Activated naive CD4-positive, alpha-beta T cell treated with anti-CD3 and anti-CD28 coated beads, Interleukin-2, amount 10 ng/mL, durations not matched to agents 7 days and 5 days (primary cell): ENCODE data around the gene TWNK.

Experiments used
- CTCF ChIA-PET: fragments of 350-600 bp; sonication (Branson Sonifier 250); formaldehyde crosslinking; loops from one replicate; lab custom pipeline; 2021; ENCODE audit warnings: antibody characterized with exemption; lab: Charles Lee
- DNase-seq: peaks from one replicate; pipeline ENCODE4 v3.0.0-alpha.2; 2020
- H3K27ac Mint-ChIP-seq: one replicate; pipeline ENCODE4 v1.8.0; 2021; ENCODE audit warnings: mild to moderate bottlenecking, moderate library complexity, mixed read lengths
- H3K27me3 Mint-ChIP-seq: one replicate; pipeline ENCODE4 v1.8.0; 2021; ENCODE audit warnings: mild to moderate bottlenecking, mixed read lengths
- H3K36me3 Mint-ChIP-seq: one replicate; pipeline ENCODE4 v1.8.0; 2021; ENCODE audit warnings: mixed read lengths
- H3K4me1 Mint-ChIP-seq: one replicate; pipeline ENCODE4 v1.8.0; 2021; ENCODE audit warnings: mixed read lengths
- H3K4me3 Mint-ChIP-seq: one replicate; pipeline ENCODE4 v1.8.0; 2021; ENCODE audit warnings: mild to moderate bottlenecking, moderate library complexity, mixed read lengths
- H3K9me3 Mint-ChIP-seq: one replicate; pipeline ENCODE4 v1.8.0; 2021; ENCODE audit warnings: mixed read lengths

TWNK gene

DNA sequence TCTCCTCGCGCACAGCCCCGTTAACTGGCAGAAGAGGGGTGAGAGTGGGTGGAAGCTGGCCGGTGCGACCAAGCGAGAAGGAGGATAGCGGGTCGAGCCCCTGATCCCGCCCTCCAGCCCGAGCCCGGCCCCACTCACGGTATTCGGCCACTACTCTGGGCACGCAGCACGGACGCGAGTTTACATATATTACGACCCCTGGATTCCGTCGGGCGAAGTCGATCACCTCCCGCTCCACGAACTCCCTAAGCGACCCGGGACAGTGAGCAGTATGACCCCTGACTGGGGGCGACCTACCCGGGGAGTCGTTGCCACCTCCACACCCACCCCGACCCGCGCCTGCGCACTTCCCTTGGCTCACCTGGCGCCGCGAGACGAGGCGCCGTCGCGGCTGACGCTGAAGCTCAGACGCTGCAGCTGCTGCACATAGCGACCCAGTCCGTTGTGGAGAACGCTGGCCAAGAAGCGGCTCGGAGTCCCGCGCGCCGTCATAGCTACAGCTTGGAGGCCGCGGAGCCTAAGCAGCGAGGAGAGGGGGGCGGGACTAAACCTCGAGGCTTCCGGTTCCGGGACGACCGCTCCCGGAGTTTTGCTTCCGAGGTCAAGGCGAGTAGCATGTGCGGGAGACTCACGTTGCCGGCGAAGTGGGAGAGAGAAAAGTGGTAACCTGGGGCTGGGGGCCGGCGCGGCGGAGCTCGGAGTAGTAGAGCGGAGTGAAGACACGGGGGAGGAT, at the start of gene TWNK, which contains the start of gene MRPL43:
Gene TWNK (plus strand): TSS at position 592 of the 733 bp plus-strand sequence. CDS start 668 bp downstream, outside the sequence.
Gene MRPL43 (minus strand): TSS at position 546 of the 733 bp plus-strand sequence. CDS start 54 bp downstream, at position 492.
- Mint-ChIP-seq H3K4me3 (peak within 1 kb of the TSS; percentile 88), H3K4me1 (peaks cover 39% of the 10 kb centered on the region), H3K9me3 (no peaks in the 10 kb centered on the region), H3K36me3 (peaks cover 24% of the 10 kb centered on the region), H3K27me3 (no peaks in the 10 kb centered on the region), H3K27ac (peak within 1 kb of the TSS; percentile 89)
- peak; percentile 92 for DNase-seq
- CTCF ChIA-PET, result interaction anchor here (0.8 to 5.2 kb wide), 5 partner anchors 10 to 32 kb away, joined by 3 to 26 read pairs (median 3); no protein-coding TSS in a partner anchor

DNA sequence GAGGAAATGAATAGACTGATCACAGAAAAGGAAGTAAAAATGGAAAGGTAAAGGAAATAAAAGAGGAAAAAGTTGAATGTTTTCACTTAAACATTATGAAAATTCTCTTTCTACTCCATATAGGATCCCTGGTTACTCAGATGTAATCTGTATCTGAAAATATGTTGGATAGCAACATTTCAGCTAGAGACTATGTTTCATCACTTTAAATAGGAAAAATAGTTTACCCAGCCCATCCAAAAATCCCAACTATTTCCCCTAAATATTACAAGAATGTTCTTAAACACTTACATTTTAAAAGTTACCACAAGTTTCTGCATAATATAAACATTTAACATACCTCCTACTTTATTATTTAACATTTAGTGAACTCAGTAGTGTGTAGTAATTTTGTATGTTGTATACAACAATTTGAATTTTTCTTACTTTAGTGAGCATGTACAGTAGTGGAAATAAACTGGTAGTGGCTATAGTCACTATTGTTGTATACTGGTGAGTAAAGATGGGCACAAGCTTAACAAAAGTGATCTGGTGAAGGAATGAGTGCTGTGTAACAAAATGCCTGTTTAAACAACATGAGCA, 47.5 kb upstream of the TWNK start:
- Mint-ChIP-seq H3K4me1 (peaks cover 21% of the 10 kb centered on the region), H3K27me3 (no peaks in the 10 kb centered on the region), H3K27ac (no peak overlapping the region), H3K4me3 (no peak overlapping the region), H3K9me3 (no peaks in the 10 kb centered on the region), H3K36me3 (peaks cover 37% of the 10 kb centered on the region)
- CTCF ChIA-PET, result no interaction called here
- DNase-seq, result no peak

DNA sequence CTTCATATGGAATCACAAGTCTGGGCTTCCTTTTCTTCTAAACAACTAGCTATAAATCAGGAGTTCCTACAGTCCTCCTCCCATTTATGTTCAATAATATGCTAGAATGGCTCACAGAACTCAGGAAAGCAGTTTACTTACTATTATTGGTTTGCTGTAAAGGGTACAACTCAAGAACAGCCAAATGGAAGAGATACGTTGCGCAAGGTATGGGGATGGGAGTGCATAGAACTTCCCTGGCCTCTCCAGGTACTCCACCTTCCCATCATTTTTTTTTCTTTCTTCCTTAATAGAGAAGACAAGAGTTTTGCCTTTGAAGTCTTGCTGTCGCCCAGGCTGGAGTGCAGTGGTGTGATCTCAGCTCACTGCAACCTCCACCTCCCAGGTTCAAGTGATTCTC, 45.1 kb upstream of the TWNK start:
- H3K27me3 Mint-ChIP-seq, result no peaks in the 10 kb centered on the region
- H3K9me3 Mint-ChIP-seq, result no peaks in the 10 kb centered on the region
- DNase-seq, result no peak
- H3K36me3 Mint-ChIP-seq, result peaks cover 50% of the 10 kb centered on the region
- no peak overlapping the region for H3K27ac Mint-ChIP-seq
- no peak overlapping the region for H3K4me3 Mint-ChIP-seq
- peaks cover 23% of the 10 kb centered on the region for H3K4me1 Mint-ChIP-seq
- CTCF ChIA-PET, result interaction anchor here (1.8 kb wide), 1 partner anchor 8 kb away, joined by 6 read pairs; no protein-coding TSS in a partner anchor

DNA sequence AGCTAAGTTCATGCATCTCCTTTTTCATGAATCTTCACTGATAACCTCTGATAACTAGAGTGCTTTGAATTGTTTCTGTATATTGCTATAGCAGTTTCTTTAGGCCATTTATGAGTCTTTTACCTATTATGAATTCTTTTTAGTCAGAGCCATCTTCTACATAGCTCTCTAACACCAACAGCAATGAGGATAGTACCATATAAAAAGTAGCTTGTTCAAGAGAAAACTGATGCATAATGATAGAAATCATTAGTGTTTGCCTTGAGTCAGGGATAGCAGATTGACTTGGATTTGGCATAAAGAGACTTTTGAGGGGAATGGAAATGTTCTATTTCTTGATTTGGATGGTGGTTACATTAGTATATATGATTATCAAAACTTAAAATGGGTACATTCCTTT, 43.8 kb upstream of the TWNK start:
- H3K27me3 Mint-ChIP-seq, result no peaks in the 10 kb centered on the region
- no peaks in the 10 kb centered on the region for H3K9me3 Mint-ChIP-seq
- H3K36me3 Mint-ChIP-seq, result peaks cover 47% of the 10 kb centered on the region
- H3K4me1 Mint-ChIP-seq, result peaks cover 23% of the 10 kb centered on the region
- peak overlapping the region; percentile 82 for H3K27ac Mint-ChIP-seq
- no peak overlapping the region for H3K4me3 Mint-ChIP-seq
- CTCF ChIA-PET, result interaction anchor here (1.8 kb wide), 1 partner anchor 10 kb away, joined by 6 read pairs; no protein-coding TSS in a partner anchor
- DNase-seq, result no peak

DNA sequence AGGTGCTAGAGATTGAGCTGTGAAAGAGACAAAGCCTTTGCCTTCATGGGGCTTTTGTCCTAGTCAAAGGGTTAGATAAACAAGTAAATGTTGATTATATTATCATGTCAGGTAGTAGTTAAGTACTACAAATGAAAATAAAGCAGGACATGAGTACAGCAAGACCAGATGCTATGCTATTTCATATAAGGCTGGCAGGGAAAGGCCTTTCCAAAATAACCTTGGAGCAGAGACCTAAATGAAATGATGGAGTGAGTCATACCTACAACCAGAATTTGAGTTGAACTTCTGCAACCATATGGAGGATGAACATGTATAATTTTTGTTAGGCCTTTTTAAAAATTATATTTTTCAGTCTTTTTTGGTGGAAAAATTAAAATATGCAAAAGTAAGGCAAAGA, 41.6 kb upstream of the TWNK start:
- CTCF ChIA-PET, result interaction anchor here (1.0 kb wide), 1 partner anchor 9 kb away, joined by 3 read pairs; no protein-coding TSS in a partner anchor
- Mint-ChIP-seq H3K4me1 (peaks cover 23% of the 10 kb centered on the region), H3K27ac (no peak overlapping the region), H3K27me3 (no peaks in the 10 kb centered on the region), H3K36me3 (peaks cover 43% of the 10 kb centered on the region), H3K4me3 (no peak overlapping the region), H3K9me3 (no peaks in the 10 kb centered on the region)
- DNase-seq, result no peak

DNA sequence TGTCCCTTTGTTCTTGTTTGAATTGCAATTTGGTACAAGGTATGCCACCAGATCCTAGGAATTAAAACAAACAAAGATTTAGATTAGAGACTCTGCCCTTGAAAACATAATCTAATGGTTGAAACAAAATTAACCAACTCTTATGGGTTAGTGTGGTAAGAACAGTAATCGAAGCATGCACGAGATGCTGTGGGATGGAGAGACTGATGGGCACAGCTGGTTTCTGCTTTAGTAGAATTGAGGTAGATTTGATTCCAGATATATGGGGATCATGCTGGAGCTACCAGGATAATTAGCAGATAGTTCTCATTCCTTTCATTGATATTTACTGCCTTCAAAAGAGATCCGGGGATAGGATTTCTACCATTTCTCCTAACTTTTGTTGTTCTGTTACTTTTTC, 38.4 kb upstream of the TWNK start:
- CTCF ChIA-PET, result no interaction called here
- no peak for DNase-seq
- H3K9me3 Mint-ChIP-seq, result no peaks in the 10 kb centered on the region
- peaks cover 32% of the 10 kb centered on the region for H3K36me3 Mint-ChIP-seq
- peaks cover 8% of the 10 kb centered on the region for H3K4me1 Mint-ChIP-seq
- no peak overlapping the region for H3K4me3 Mint-ChIP-seq
- no peaks in the 10 kb centered on the region for H3K27me3 Mint-ChIP-seq
- H3K27ac Mint-ChIP-seq, result no peak overlapping the region

DNA sequence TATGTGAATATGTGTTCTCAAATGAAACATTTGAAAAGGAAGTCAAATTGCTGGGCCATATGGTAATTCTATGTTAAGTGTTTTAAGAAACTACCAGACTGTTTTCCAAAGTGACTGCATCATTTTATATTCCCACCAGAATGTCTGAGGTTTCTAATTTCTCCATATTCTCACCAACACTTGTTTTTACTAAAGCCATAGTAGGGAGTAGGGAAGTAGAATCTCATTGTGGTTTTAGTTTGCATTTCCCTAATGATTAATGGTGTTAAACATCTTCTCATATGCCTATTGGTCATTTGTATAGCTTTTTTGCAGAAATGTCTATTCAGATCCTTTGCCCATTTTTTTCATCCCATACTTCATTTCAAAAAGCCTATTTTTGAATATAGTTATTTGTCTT, 27.1 kb upstream of the TWNK start:
- H3K36me3 Mint-ChIP-seq, result peaks cover 35% of the 10 kb centered on the region
- CTCF ChIA-PET, result no interaction called here

DNA sequence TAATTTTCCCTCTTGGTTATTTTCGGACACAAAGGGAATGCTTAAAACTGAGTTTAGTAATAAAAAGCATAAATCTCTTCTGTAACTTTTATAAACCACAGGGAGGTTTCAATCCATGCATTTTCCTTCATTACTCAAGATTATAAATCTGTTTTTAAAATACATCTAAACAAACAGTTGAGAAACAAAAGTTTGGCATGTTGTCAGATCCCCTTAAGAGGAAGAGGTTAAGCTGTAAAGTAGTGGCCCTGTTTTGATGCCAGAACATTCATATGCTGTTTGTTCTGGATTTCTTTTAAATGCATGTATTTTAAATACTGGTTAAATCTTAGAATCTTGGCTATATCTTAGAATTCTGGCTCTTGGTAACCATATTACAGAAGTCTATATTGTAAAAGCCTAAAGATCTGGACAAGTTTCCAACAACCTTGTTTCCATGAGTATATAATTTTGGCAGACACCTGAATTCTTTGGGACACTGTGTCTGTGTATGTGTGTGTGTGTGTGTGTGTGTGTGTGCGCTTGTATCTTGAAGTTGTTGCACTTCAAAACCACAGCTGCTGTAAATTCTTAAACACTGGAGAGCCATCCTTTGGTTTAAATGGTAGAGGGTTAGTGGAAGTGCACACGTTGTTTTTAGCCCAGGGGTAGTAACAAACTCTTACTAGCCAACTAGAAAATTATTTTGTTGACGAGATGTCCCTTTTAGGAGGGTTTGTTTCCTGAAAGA, 24.8 kb upstream of the TWNK start:
- no peak for DNase-seq
- Mint-ChIP-seq H3K4me1 (no peaks in the 10 kb centered on the region), H3K36me3 (peaks cover 30% of the 10 kb centered on the region), H3K9me3 (no peaks in the 10 kb centered on the region), H3K27ac (no peak overlapping the region), H3K27me3 (no peaks in the 10 kb centered on the region), H3K4me3 (no peak overlapping the region)
- CTCF ChIA-PET, result interaction anchor here (0.5 kb wide), 1 partner anchor 18 kb away, joined by 4 read pairs; no protein-coding TSS in a partner anchor

More for the DNA sequence above, 27.1 kb upstream of the TWNK start:
- Mint-ChIP-seq H3K9me3 (no peaks in the 10 kb centered on the region), H3K27ac (no peak overlapping the region), H3K27me3 (no peaks in the 10 kb centered on the region), H3K4me3 (no peak overlapping the region), H3K4me1 (peaks cover 10% of the 10 kb centered on the region)
- no peak for DNase-seq

DNA sequence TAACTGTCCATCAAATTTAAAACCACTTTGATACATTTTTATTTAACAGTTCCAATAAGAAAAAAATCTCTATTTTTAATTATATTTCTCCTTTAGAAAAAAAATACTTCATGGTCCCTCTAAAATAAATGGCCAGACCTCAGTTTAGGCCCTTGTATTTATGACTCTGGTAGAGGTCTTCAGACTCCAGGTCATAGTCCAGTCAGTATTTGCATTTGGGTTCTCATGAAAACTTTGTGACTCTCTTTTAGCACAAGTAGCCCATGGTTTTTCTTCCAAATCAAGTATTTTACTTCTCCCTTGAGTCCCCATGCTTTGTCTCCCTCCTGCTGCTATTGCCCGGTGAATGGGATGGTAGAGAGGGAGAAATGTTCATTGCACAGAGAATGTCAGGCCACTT, 23.5 kb upstream of the TWNK start:
- Mint-ChIP-seq H3K27me3 (peaks cover 6% of the 10 kb centered on the region), H3K4me1 (peaks cover 6% of the 10 kb centered on the region), H3K9me3 (no peaks in the 10 kb centered on the region), H3K4me3 (no peak overlapping the region), H3K27ac (no peak overlapping the region), H3K36me3 (peaks cover 26% of the 10 kb centered on the region)
- CTCF ChIA-PET, result no interaction called here
- no peak for DNase-seq

DNA sequence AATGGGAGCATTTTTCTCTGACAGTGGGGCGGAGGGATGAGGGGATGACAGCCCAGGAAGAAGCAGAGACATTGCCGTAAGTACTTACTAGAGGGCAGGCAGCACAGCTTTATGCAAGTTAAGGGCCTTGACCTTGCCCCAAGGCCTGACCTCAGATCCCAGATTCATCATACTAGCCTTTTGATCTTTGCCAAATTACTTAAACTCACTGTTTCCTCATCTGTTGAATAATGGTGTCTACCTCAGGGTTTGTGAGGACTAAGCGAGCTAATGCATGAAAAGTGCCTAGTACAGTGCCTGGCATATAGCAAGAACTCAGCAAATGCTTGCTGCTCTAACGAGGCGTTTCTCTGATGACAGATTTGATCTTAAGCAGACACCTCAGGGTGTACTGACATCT, 21.5 kb upstream of the TWNK start:
- CTCF ChIA-PET, result interaction anchor here (0.7 to 1.3 kb wide), 2 partner anchors 32 to 49 kb away, joined by 4 to 6 read pairs; no protein-coding TSS in a partner anchor
- peaks cover 13% of the 10 kb centered on the region for H3K36me3 Mint-ChIP-seq
- H3K4me1 Mint-ChIP-seq, result peaks cover 14% of the 10 kb centered on the region
- H3K9me3 Mint-ChIP-seq, result no peaks in the 10 kb centered on the region
- DNase-seq, result no peak
- H3K27ac Mint-ChIP-seq, result no peak overlapping the region
- peaks cover 21% of the 10 kb centered on the region for H3K27me3 Mint-ChIP-seq
- H3K4me3 Mint-ChIP-seq, result no peak overlapping the region

DNA sequence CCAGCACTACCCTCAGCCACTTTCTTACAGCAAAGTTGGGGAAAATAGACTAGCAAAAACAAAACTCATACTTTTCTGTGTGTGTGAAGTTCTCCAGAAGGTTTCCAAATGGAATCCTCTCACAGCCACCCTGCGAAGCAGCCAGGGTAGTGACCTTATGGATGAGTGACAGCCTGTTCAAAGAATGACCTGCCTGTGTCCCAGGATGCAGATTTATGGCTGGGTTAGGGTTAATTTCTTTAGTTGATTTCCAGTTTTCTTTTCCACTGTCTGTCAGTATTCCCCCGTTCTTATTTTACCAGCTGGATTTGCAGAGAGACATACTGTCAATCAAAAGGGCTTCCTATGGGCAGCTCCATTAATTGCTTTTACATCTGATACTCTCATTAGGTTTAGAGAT, 20.5 kb upstream of the TWNK start:
- Mint-ChIP-seq H3K36me3 (peaks cover 13% of the 10 kb centered on the region), H3K4me1 (peaks cover 14% of the 10 kb centered on the region), H3K9me3 (no peaks in the 10 kb centered on the region), H3K4me3 (no peak overlapping the region), H3K27ac (no peak overlapping the region), H3K27me3 (peaks cover 21% of the 10 kb centered on the region)
- CTCF ChIA-PET, result interaction anchor here (0.8 to 1.7 kb wide), 3 partner anchors 19 to 53 kb away, joined by 3 read pairs; no protein-coding TSS in a partner anchor
- no peak for DNase-seq

DNA sequence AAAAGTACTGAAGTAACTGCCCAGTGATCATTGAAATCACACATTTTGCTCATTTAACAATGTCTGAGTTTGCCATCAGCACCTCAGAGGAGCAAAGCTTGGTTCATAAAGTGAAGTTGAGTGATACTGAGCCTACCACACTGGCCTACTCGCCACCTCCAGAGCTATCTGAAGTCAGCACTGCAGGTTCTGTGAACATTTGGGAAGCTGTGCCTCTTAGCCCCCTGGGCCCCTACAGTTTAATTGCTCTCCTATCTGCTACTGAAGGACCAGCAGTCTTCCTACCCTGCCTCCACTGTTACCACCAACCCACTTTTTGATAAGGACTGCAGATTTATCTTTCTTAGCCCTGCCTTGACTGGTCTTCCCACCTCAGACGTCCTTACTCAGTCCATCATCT, 20.0 kb upstream of the TWNK start:
- peaks cover 9% of the 10 kb centered on the region for H3K36me3 Mint-ChIP-seq
- H3K4me3 Mint-ChIP-seq, result no peak overlapping the region
- no peak overlapping the region for H3K27ac Mint-ChIP-seq
- CTCF ChIA-PET, result interaction anchor here (0.8 to 1.7 kb wide), 3 partner anchors 19 to 52 kb away, joined by 3 read pairs; no protein-coding TSS in a partner anchor
- peaks cover 14% of the 10 kb centered on the region for H3K4me1 Mint-ChIP-seq
- no peak for DNase-seq
- H3K9me3 Mint-ChIP-seq, result no peaks in the 10 kb centered on the region
- H3K27me3 Mint-ChIP-seq, result peaks cover 23% of the 10 kb centered on the region

DNA sequence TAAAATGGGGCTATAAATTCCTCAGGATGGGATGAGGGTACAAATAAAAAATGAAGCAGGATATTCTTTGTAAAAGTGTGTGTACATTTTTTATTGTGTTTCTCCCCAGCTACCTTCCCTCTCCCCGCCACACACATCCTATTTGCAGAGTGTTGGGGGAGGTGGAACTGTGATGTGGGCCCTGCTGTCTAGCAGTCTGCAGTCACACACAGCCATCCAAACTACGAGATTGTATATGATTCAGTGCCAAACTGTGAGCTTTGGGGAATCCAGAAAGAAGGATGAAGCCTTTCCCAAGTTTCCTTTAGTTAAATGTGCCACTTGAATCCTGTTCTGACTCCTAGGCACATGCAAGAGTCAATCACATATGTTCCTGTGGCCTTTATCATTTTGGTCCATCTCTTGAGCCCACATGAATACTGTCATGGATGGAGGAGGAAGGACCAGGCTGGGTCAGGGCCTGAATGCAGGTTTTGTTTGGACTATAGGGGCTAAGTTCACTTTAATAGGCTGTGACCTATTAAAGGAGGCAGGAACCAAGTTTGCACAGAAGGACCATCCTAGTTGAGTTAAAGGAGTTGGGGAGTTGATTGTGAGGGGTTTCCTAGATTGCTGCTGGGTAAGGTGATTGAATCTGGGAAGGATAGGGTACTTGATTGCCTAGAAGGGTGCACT, 19.1 kb upstream of the TWNK start:
- no peak overlapping the region for H3K27ac Mint-ChIP-seq
- H3K9me3 Mint-ChIP-seq, result no peaks in the 10 kb centered on the region
- H3K4me3 Mint-ChIP-seq, result peak overlapping the region; percentile 56
- peaks cover 32% of the 10 kb centered on the region for H3K27me3 Mint-ChIP-seq
- peaks cover 14% of the 10 kb centered on the region for H3K4me1 Mint-ChIP-seq
- DNase-seq, result no peak
- CTCF ChIA-PET, result interaction anchor here (0.7 to 1.7 kb wide), 7 partner anchors 10 to 47 kb away, joined by 3 to 7 read pairs (median 3); partner anchors contain the start of genes MRPL43 and TWNK
- peaks cover 2% of the 10 kb centered on the region for H3K36me3 Mint-ChIP-seq
